HepG2 (cell line): Measurements from ENCODE around the gene PTPRU. TPM values are rescaled to one million over a fixed set of nuclear protein-coding genes. Genes with fewer than 3 reads are reported as not detected.

Experiments
- ATAC-seq: fragments of 200-7000 bp; cut with Tn5 transposase; 3 replicates; pipeline ENCODE4 v1.9.1; 2020; ENCODE audit warnings: mild to moderate bottlenecking, moderate library complexity
- BruUV-seq: library from RNA; stranded (reverse); fragments of 400-500 nt; replicated peaks from 2 replicates; lab custom pipeline; 2021; lab: Mats Ljungman, UMichigan
- CTCF ChIA-PET: fragments of 300-600 bp; formaldehyde crosslinking; extraction: SDS; loops from one replicate; lab custom pipeline; 2021; ENCODE audit warnings: low total read pairs, inconsistent platforms, low intra/inter-chr PET ratio; lab: Yijun Ruan, JAX
- POLR2A ChIA-PET: fragments of 350-600 bp; sonication (Branson Sonifier 250); formaldehyde crosslinking; loops from one replicate; lab custom pipeline; 2020; ENCODE audit warnings: antibody characterized with exemption, inconsistent platforms; lab: Yijun Ruan, JAX
- DNase-seq: peaks from one replicate; pipeline ENCODE4 v3.0.0-alpha.2; 2015; ENCODE audit warnings: low spot score
- FAIRE-seq: peaks from 3 replicates; lab custom pipeline; 2011; peaks lifted over from hg19 to GRCh38; lab: Jason Lieb, UNC
- H2AFZ ChIP-seq: one replicate; pipeline ENCODE4 v1.6.1; 2011; ENCODE audit warnings: low read length, inconsistent platforms
- H3K27ac ChIP-seq: fragments of 300-600 bp; 3 replicates; pipeline ENCODE4 v1.8.0; 2011; ENCODE audit warnings: mixed run types, mild to moderate bottlenecking, mixed read lengths, low read length, inconsistent platforms; ENCODE audit not compliant: insufficient read depth; ENCODE audit errors: extremely low read length
- H3K27me3 ChIP-seq, 2 experiments: fragments of 200-600 bp in 1 of 2; 2 replicates in 1 of 2; 3 replicates in 1 of 2; pipeline versions ENCODE4 v1.6.0 to v1.8.0; 2011; ENCODE audit warnings: low read length in 2 of 2, mild to moderate bottlenecking in 2 of 2, moderate library complexity in 2 of 2, inconsistent platforms in 1 of 2; ENCODE audit not compliant: insufficient read depth in 2 of 2, control insufficient read depth in 1 of 2
- H3K36me3 ChIP-seq, 2 experiments: fragments of 200-600 bp in 1 of 2; replicated peaks in 1 of 2; 2 replicates in 1 of 2; 3 replicates in 1 of 2; pipeline versions ENCODE4 v1.5.1 to v1.8.0; 2011; ENCODE audit warnings: low read length in 2 of 2, inconsistent platforms in 1 of 2; ENCODE audit not compliant: insufficient read depth in 2 of 2, control insufficient read depth in 1 of 2
- H3K4me1 ChIP-seq: 2 replicates; pipeline ENCODE4 v1.5.1; 2012; ENCODE audit warnings: low read length, inconsistent platforms; ENCODE audit not compliant: insufficient read depth
- H3K4me2 ChIP-seq: 2 replicates; pipeline ENCODE4 v1.6.0; 2011; ENCODE audit warnings: low read depth, low read length, inconsistent platforms
- H3K4me3 ChIP-seq, 3 experiments: fragments of 200-600 bp in 1 of 3; sonication (generic), shearing (Covaris generic) in 1 of 3; replicated peaks in 1 of 3; 2 replicates each; pipeline ENCODE4 v1.5.1; 2011 to 2016; ENCODE audit warnings: low read length in 3 of 3, inconsistent platforms in 2 of 3, low read depth in 2 of 3, mild to moderate bottlenecking in 2 of 3, control low read depth in 1 of 3, mixed read lengths in 1 of 3; ENCODE audit not compliant: insufficient read depth in 1 of 3
- H3K79me2 ChIP-seq: one replicate; pipeline ENCODE4 v1.6.1; 2011; ENCODE audit warnings: low read length, inconsistent platforms; ENCODE audit not compliant: insufficient read depth
- H3K9ac ChIP-seq: 2 replicates; pipeline ENCODE4 v1.6.0; 2011; ENCODE audit warnings: mild to moderate bottlenecking, low read depth, low read length, inconsistent platforms; ENCODE audit not compliant: insufficient read depth
- H3K9me3 ChIP-seq: 2 replicates; pipeline ENCODE4 v1.5.1; 2012; ENCODE audit warnings: mild to moderate bottlenecking, low read length
- H4K20me1 ChIP-seq: 2 replicates; pipeline ENCODE4 v1.6.0; 2011; ENCODE audit warnings: inconsistent platforms, mild to moderate bottlenecking, low read length, moderate library complexity; ENCODE audit not compliant: insufficient read depth
- ARID4A ChIP-seq: sonication (generic); formaldehyde crosslinking; IDR thresholded peaks from 2 replicates; pipeline ENCODE4 v1.5.0; 2020; ENCODE audit warnings: mild to moderate bottlenecking, missing genetic modification reagents, borderline replicate concordance
- BHLHE40 ChIP-seq: IDR thresholded peaks from 2 replicates; pipeline ENCODE4 v1.6.1; 2011; ENCODE audit warnings: low read length, improper control_type of control experiment
- HMG20A ChIP-seq: IDR thresholded peaks from 2 replicates; pipeline ENCODE4 v1.6.1; 2016; ENCODE audit warnings: borderline replicate concordance
- MXD3 ChIP-seq: IDR thresholded peaks from 2 replicates; pipeline ENCODE4 v1.6.1; 2016; ENCODE audit warnings: mild to moderate bottlenecking, missing biosample characterization, missing genetic modification reagents
- NFKB2 ChIP-seq: sonication (generic); formaldehyde crosslinking; IDR thresholded peaks from 2 replicates; pipeline ENCODE4 v1.4.0; 2020; ENCODE audit warnings: missing genetic modification reagents, borderline replicate concordance
- ONECUT2 ChIP-seq: sonication (generic); formaldehyde crosslinking; IDR thresholded peaks from 2 replicates; pipeline ENCODE4 v1.4.0; 2020; ENCODE audit warnings: missing genetic modification reagents
- SMAD3 ChIP-seq: sonication (generic); formaldehyde crosslinking; IDR thresholded peaks from 2 replicates; pipeline ENCODE4 v1.4.0; 2020; ENCODE audit warnings: missing genetic modification reagents
- TIGD3 ChIP-seq: sonication (generic); formaldehyde crosslinking; IDR thresholded peaks from 2 replicates; pipeline ENCODE4 v1.5.1; 2020; ENCODE audit warnings: mild to moderate bottlenecking, missing genetic modification reagents, borderline replicate concordance
- ZNF431 ChIP-seq: sonication (generic); formaldehyde crosslinking; IDR thresholded peaks from 2 replicates; pipeline ENCODE4 v1.9.0; 2022; ENCODE audit warnings: missing genetic modification reagents, low read depth, mild to moderate bottlenecking, borderline replicate concordance
- ZNF589 ChIP-seq: sonication (generic); formaldehyde crosslinking; conservative IDR thresholded peaks from 2 replicates; pipeline ENCODE4 v1.8.0; 2022; ENCODE audit warnings: mild to moderate bottlenecking, moderate library complexity, missing genetic modification reagents
- ZNF629 ChIP-seq: sonication (generic); formaldehyde crosslinking; conservative IDR thresholded peaks from 2 replicates; pipeline ENCODE4 v1.5.0; 2020; ENCODE audit warnings: missing genetic modification reagents
- WGBS: methylation state at CpG from one replicate; pipeline ENCODE4 v1.1.6; 2017; ENCODE audit warnings: low lambda C conversion rate; 5-methylcytosine and 5-hydroxymethylcytosine counted together
- in situ Hi-C: cut with HindIII; loops from 2 replicates; pipeline ENCODE4 v1.10.0; 2017; ENCODE audit warnings: low pct_unique_long_range_greater_than_20kb; ENCODE audit not compliant: extremely low pct_ligation_motif_present
- intact Hi-C: fragments of 100-400 bp; cut with micrococcal nuclease; formaldehyde crosslinking; loops from one replicate; pipeline ENCODE4 v1.10.0; 2022; ENCODE audit not compliant: unreplicated experiment
- polyA plus RNA-seq, 8 experiments: library from polyadenylated mRNA; depleted of rRNA in 3 of 8; stranded (reverse) in 7 of 8; unstranded in 1 of 8; fragments of >200 nt; fragmentation: Illumina TruSeq in 4 of 8; extraction: Trizol in 4 of 8; gene quantifications; 2 replicates each; pipeline versions ENCODE4 v1.2.1 to v1.2.3, GENCODE V29; 2011 to 2016; ENCODE audit warnings: low read depth in 4 of 8, missing spikeins in 1 of 8, mixed read lengths in 1 of 8; ENCODE audit not compliant: insufficient read depth in 1 of 8
- total RNA-seq, 5 experiments: library from RNA; depleted of rRNA; stranded (reverse); fragments of >200 nt; fragmentation: Illumina TruSeq; extraction: Trizol; gene quantifications; 2 replicates each; pipeline ENCODE4 v1.2.3, GENCODE V29; 2016; ENCODE audit warnings: low read depth in 1 of 5

The PTPRU gene
- total and polyA plus RNA-seq, 2 of the 13 experiments (the other 11 are each of a cell fraction or from before 2014, with no cell fraction given) = 21.6 to 22.3 TPM

- H3K9me3 ChIP-seq = no peaks in the 10 kb centered on the region
- no peak overlapping the region for H3K9ac ChIP-seq
- H2AFZ ChIP-seq = no peak overlapping the region
- ATAC-seq (no peak), FAIRE-seq (no peak), DNase-seq (no peak)
- in situ Hi-C loops (no loop called here), intact Hi-C loops (no loop called here)
- no peaks in the 10 kb centered on the region for H3K27me3 ChIP-seq
- ChIA-PET CTCF (no interaction called here), POLR2A (no interaction called here)
- 94% methylated on average over 4 of the region's 4 CpGs for WGBS
- peaks cover 9% of the 10 kb centered on the region; the same call in 1 of the 2 replicates for H3K4me1 ChIP-seq
- no peak overlapping the region for H3K4me2 ChIP-seq
- no peaks in the 10 kb centered on the region for H3K79me2 ChIP-seq
- no peak overlapping the region for H3K27ac ChIP-seq
- H3K36me3 ChIP-seq = peaks cover 0 to 2% of the 10 kb centered on the region in 2 experiments; a peak in 2 of 5 replicates
- no peak overlapping the region for H3K4me3 ChIP-seq
- BruUV-seq = no TSS peak
- TF ChIP-seq ZNF431 (CRISPR knock-in tag) = no peak
- TF ChIP-seq MXD3 (CRISPR knock-in tag) = no peak
- TF ChIP-seq NFKB2 = no peak
- no peak for TF ChIP-seq ZNF629
- TF ChIP-seq ARID4A = no peak
- TF ChIP-seq BHLHE40 = no peak
- TF ChIP-seq SMAD3 = no peak
- TF ChIP-seq ZNF589 = no peak
- TF ChIP-seq ONECUT2 = no peak
- TF ChIP-seq HMG20A = no peak
- no peak for TF ChIP-seq TIGD3 (CRISPR knock-in tag)
- TF ChIP-seq, all 625 proteins: peak for 0
- H4K20me1 ChIP-seq = no peaks in the 10 kb centered on the region
These were observed 28.6 kb downstream of the PTPRU start for GRCh38 chr1:29264773-29265389.
